Peyer's patch (tissue), 4 donors: ENCODE measurements around the gene RMND5B.

Experiments
- POLR2A ChIP-seq, 2 donors: fragments of 450-650 bp; IDR thresholded peaks; one replicate each; pipeline ENCODE4 v1.5.1; 2017; ENCODE audit warnings: antibody characterized with exemption in 2 of 2, mild to moderate bottlenecking in 2 of 2, moderate library complexity in 2 of 2
- TF ChIP-seq, protein P1 (sequence below), 6 experiments: fragments of 450-650 bp in 4 of 6; fragments of 200-600 bp in 2 of 6; sonication (generic) in 1 of 6; IDR thresholded peaks; one replicate each; pipeline ENCODE4 v1.5.1; 2017 to 2019; ENCODE audit warnings: antibody characterized with exemption in 6 of 6, mild to moderate bottlenecking in 3 of 6, moderate library complexity in 1 of 6

DNA sequence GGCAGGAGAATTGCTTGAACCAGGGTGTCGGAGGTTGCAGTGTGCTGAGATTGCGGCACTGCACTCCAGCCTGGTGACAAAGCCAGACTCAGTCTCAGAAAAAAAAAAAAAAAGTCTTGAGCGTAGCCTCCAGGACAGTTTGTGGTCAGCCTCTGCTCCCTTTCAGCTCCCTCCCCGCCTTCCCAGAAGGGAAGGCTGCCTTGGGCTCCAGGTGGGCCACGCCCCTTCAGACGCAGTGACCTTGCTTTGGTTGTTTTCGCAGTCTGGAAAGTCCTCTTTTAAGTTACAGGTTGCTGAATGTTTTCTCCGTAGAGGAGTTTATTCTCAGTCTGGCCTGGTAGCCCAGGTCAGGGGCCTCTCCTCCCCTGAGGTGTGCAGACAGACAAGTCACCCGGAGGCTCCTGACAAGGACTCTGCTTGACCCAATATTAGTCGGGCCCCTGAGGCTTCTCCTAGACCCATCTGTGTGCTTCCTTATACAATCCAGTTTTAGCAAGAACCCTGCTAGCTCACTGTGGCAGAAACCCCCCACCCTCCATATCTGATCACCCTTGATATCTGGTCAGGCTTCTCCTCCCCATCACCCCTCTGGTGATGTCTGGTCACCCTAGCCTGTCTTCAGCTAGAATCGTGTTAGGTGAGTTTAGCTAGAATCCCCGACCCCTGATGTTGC lies 49.1 kb upstream of the RMND5B start:
- TF ChIP-seq, protein P1, sequence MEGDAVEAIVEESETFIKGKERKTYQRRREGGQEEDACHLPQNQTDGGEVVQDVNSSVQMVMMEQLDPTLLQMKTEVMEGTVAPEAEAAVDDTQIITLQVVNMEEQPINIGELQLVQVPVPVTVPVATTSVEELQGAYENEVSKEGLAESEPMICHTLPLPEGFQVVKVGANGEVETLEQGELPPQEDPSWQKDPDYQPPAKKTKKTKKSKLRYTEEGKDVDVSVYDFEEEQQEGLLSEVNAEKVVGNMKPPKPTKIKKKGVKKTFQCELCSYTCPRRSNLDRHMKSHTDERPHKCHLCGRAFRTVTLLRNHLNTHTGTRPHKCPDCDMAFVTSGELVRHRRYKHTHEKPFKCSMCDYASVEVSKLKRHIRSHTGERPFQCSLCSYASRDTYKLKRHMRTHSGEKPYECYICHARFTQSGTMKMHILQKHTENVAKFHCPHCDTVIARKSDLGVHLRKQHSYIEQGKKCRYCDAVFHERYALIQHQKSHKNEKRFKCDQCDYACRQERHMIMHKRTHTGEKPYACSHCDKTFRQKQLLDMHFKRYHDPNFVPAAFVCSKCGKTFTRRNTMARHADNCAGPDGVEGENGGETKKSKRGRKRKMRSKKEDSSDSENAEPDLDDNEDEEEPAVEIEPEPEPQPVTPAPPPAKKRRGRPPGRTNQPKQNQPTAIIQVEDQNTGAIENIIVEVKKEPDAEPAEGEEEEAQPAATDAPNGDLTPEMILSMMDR (IDR thresholded peaks at IDR 0.05) = no peak
- TF ChIP-seq POLR2A (IDR thresholded peaks at IDR 0.05) = no peak
